GM12865 (cell line): ENCODE measurements around the gene TTLL5.

Experiments used
- DNase-seq: peaks from one replicate; pipeline ENCODE4 v3.0.0; 2010; ENCODE audit warnings: low read depth
- H3K4me3 ChIP-seq: 2 replicates; pipeline ENCODE4 v1.5.1; 2011; ENCODE audit warnings: mild to moderate bottlenecking, low read depth, low read length, control low read depth
- CTCF ChIP-seq: IDR thresholded peaks from 2 replicates; pipeline ENCODE4 v1.5.1; 2011; ENCODE audit warnings: low read length, control low read depth, low read depth, inconsistent platforms; ENCODE audit not compliant: insufficient read depth; ENCODE audit errors: missing control alignments

The TTLL5 gene

DNA sequence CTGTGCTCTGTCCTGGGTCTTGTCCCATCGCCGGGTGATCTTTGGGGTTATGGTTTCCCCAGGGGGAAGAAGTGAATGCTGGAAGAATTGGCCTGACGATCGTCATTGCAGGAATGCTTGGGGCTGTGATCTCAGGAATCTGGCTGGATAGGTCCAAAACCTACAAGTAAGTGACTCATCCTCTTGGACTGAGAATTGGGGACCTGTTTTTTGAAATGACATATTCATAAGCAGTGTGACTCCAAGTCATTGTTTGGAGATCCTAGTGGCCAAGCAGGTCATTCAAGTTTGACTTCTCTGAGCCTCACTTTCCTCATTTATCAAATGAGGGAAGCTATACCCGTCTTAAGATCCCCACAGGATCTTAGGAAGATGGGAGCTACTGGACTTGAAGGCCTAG is 26.2 kb upstream of the TTLL5 start:
- no peak overlapping the region for H3K4me3 ChIP-seq
- DNase-seq, result no peak
- TF ChIP-seq CTCF, result no peak

GRCh38 chr14:75636100-75636692 is 24.9 kb upstream of the TTLL5 start:
- no peak overlapping the region for H3K4me3 ChIP-seq
- DNase-seq, result no peak
- no peak for TF ChIP-seq CTCF

- no peak for TF ChIP-seq CTCF
- H3K4me3 ChIP-seq, result no peak overlapping the region
- no peak for DNase-seq
These were observed 20.2 kb upstream of the TTLL5 start for GRCh38 chr14:75640876-75641275.

- DNase-seq, result no peak
- TF ChIP-seq CTCF, result no peak
- no peak overlapping the region for H3K4me3 ChIP-seq
These were observed 17.1 kb upstream of the TTLL5 start for GRCh38 chr14:75643985-75644384.

- H3K4me3 ChIP-seq, result no peak overlapping the region
- TF ChIP-seq CTCF, result no peak
- DNase-seq, result no peak
These were observed 16.0 kb upstream of the TTLL5 start for GRCh38 chr14:75645056-75645455.

DNA sequence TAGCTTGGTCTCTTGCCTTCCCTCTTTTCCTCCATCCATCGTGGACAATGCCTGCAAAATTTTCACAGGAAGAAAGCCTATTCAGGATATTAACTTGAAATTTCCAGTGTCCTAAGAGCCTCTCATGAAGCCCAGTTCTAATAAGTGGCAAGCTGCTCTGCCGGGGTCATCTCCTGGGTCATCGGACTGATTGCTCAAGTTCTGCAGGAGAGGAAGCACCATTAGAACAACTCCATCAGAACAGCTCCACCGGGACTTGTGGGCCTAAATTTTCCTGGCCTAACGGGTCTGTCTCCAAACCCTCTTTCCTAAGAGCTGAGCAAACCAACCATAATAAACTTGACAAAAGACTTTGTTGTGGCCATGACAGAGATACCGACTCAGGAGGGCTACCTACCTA is 14.3 kb upstream of the TTLL5 start:
- no peak for TF ChIP-seq CTCF
- H3K4me3 ChIP-seq, result no peak overlapping the region
- DNase-seq, result no peak

DNA sequence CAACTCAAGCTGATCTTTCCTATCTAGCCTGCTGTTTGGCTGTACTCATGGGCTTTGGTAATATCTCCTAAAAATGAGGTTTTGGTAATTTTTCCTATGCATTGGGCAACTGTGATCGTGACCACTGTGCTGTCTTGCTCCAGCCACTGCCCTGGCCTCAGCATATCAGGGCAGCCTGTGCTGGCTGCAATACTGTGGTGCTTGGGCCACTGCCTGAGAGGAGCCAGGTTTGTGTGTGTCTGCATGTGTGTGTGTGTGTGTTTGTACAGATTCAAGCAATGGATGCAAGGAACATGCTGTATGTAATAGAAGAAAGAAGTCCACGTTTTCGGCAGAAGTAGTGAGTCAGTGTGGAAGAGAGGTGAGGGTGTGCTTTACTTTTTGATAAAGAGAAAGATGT is 13.4 kb upstream of the TTLL5 start:
- no peak overlapping the region for H3K4me3 ChIP-seq
- DNase-seq, result no peak
- TF ChIP-seq CTCF, result no peak
